Measurements from ENCODE around the gene LRSAM1. TPM values are rescaled to one million over a fixed set of nuclear protein-coding genes. Genes with fewer than 3 reads are reported as not detected.

LRSAM1 gene
- total and polyA plus RNA-seq, 9 of the 15 experiments (the other 6 are each of a cell fraction or from before 2014, with no cell fraction given) = 0.07 to 16.2 (median 4.7) TPM

GRCh38 chr9:127445851-127446712 lies 5.2 kb upstream of the LRSAM1 start (continued):
- TF ChIP-seq PREB (CRISPR knock-in tag; IDR thresholded peaks at IDR 0.05) (no peak), AFF4 (CRISPR knock-in tag; IDR thresholded peaks at IDR 0.05) (no peak), ELK3 (CRISPR knock-in tag; IDR thresholded peaks at IDR 0.05) (no peak), SMAD2 (IDR thresholded peaks at IDR 0.05; ENCODE audit: low read depth, low read length) (no peak), ETS2 (tag; IDR thresholded peaks at IDR 0.05; ENCODE audit: borderline replicate concordance, poor library complexity, severe bottlenecking) (no peak), FOXO4 (CRISPR knock-in tag; IDR thresholded peaks at IDR 0.05) (no peak), KDM4B (IDR thresholded peaks at IDR 0.05; ENCODE audit: borderline replicate concordance in 2 of 2, low read depth in 1 of 2) (no peak), CAMTA2 (CRISPR knock-in tag; conservative IDR thresholded peaks at IDR 0.05) (peak; percentile 42; the same call in 1 of the 2 replicates), SIRT6 (IDR thresholded peaks at IDR 0.05; ENCODE audit: low read depth, low read length) (peak; percentile 26), ZNF354B (CRISPR knock-in tag; IDR thresholded peaks at IDR 0.05) (no peak), EWSR1 (IDR thresholded peaks at IDR 0.05; ENCODE audit: borderline replicate concordance, low read depth, partially characterized antibody) (no peak), ZNF57 (CRISPR knock-in tag; IDR thresholded peaks at IDR 0.05) (no peak), POLR2B (IDR thresholded peaks at IDR 0.05; ENCODE audit: low read depth, partially characterized antibody) (peak; percentile 66), HIVEP1 (CRISPR knock-in tag; IDR thresholded peaks at IDR 0.05) (no peak), MCM2 (IDR thresholded peaks at IDR 0.05; ENCODE audit: low read depth) (no peak), ZNF586 (CRISPR knock-in tag; conservative IDR thresholded peaks at IDR 0.05) (peak; percentile 54; the same call in 1 of the 2 replicates), ZBED1 (IDR thresholded peaks at IDR 0.05) (0 out of 2 replicates have a peak, but pooled peaks have one; percentile 26), RBM39 (optimal IDR thresholded peaks at IDR 0.05; ENCODE audit: low read depth, low read length) (no peak), PTBP1 (IDR thresholded peaks at IDR 0.05; ENCODE audit: low read depth, low read length) (no peak), KLF13 (tag; IDR thresholded peaks at IDR 0.05; ENCODE audit: borderline replicate concordance, low read depth) (no peak)

Measured in K562 (cell line).